HG03159 (cell line): ENCODE measurements around the gene ATIC.

Source experiments
- ATAC-seq: cut with Tn5 transposase; IDR thresholded peaks from one replicate; pipeline ENCODE4 v1.9.1; 2021; ENCODE audit warnings: mild to moderate bottlenecking, moderate library complexity; ENCODE audit not compliant: unreplicated experiment

ATIC gene

GRCh38 chr2:215311625-215312396, at the start of gene ATIC:
Gene ATIC, plus strand, starts transcription at chr2:215312059. Its CDS starts 84 bp downstream, at chr2:215312143.
- peak; percentile 98 for ATAC-seq

DNA sequence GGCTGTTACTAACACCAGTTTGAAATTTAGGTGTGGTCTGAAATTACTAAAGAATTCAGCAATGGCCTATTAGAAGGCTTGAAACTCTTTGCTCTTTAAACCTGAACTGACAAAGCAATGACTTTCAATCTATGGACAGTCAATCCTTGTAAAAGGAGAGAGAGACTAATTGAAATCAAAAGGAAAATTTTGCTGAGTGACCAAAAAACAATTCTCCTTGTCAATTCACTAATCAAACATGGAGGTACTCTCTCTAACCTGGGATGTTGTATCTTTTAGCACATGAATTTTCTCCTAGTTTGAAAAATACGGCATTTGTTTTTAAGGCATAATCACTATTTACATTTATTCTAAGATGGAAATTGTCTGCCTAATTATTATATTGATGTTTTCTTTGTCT, 49.6 kb upstream of the ATIC start:
- ATAC-seq, result no peak

DNA sequence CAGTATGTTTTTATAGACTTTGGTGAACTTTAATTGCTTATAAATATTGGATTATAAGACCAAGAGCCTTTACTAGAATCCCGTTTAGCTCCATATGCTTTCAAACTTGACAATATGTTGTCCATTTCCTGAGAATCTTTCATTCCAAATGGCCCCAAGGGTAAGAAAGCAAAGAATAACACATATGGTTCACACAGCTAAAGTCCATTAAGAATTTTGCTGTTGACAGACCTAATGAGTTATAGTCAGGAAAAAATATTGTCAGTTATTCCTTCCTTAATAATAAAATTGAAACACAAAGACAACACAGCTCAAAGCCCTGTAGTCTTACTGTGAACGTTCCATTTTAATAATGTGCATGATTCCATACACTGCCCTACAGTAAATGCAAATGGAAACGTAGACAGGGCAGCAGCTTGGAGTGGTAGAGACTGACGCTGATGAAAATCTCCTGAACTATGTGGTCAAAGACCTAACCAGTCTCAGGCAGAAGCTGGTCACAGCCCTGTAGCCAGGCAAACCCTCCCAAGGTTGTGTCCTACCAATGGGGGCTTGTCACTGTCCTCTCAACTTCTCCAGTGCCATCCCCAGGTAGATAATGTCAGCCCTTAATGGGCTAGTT, 49.0 kb upstream of the ATIC start:
- no peak for ATAC-seq

DNA sequence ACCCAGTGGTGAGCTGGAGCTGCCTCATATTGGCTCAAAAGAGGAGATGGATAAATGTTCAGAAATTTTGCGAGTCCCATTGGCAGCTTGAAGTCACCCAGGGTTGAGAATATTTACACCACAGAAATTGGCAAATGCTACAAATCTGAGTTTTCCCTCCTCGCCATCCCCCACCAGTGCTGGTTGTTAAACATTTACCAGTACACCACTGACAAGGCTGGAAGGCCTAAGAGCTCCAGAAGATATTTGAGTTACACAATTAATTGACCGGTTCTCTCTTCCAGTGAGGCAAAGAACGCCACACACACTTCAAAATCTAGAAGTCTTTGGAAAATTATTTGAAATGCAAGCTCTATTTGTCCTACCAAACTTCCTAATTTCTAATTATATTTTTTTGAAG, 47.5 kb upstream of the ATIC start:
- ATAC-seq, result no peak

DNA sequence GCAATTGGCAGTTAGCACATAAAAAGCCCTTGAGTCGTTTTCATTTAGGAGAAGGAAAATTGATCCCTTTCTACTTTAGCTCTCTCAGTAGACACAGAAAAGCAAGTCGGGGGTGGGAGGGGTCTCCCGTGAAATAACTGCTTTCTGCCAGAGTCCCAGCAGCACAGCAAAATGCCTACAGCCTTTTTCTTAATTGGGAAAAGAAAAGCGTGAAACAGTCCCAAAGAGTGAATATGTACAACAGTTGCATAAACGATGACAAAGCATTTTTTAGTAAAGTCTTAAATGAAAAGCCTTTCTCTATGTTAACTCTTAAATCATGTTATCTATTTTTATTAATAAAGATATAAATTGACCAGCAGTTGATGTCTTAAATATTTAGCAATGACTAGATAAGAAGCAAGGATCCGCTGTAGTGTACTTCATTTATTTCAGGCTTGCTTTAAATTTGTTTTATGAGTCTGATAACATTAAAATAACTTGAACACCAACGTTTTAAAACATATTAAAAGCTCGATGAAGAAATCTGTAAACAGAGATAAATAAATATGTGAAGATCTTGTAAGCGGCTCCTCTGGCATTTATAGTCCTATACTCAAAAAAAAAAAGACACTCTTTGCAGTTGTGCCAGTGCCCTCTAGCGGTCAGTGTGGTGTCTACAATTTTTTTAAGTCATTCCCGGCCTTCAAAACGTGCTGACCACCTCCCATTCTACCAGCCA, 42.3 kb upstream of the ATIC start:
- ATAC-seq, result peak; percentile 64

DNA sequence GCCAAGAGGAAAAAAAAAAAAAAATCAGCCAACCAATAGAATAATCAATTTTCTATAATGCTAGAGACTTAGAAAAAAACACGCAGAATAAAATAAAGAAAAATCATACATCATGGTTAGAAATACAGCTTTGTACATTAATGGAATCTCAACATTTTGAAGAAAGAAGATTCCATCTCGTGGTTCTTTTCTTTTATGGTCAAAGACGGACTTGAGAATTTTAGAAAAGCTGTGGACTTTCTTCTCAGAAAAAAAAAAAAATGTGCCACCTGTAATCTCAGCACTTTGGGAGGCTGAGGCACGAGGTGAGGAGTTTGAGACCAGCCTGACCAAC, 41.8 kb upstream of the ATIC start:
- ATAC-seq, result no peak

DNA sequence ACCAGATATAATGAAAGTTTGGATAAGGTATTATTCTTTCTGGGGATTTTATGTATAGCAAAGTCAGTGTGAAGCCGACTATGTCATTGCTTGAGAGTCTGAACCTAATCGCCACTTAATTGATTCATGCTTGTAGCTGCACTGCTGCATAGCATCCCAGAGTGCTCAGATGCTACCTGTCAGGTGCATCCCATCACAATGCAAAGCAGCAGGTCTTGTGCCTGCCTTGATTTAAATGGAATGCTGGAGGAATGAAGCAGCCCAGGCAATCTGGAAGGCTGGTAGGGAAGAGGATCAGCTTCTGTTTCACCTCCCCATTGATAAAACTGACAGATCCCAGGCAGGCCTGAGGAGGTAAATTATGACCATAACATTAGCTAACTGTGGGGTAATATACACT, 40.4 kb upstream of the ATIC start:
- no peak for ATAC-seq

GRCh38 chr2:215272918-215273317, 38.9 kb upstream of the ATIC start:
- ATAC-seq, result no peak

DNA sequence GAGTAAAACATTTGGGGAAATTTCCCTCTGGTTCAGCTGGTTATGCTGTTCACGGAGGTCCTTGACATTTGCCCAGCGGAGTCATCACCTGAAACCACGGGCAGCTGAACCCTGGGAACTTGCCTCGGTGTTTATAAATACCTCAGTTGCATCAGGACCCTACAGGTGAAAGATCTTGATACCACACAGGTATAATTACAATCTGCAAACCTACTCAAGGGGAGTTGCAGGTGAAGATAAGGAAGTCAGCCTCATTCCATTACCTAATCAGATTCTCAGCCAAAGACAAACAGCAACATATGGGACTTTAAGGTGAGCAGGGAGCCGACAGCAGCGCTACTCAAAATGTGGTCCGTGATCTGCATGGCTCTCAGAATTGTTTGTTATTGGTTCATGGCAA, 37.0 kb upstream of the ATIC start:
- no peak for ATAC-seq

- ATAC-seq, result no peak
Observed at GRCh38 chr2:215275824-215276223, 36.0 kb upstream of the ATIC start.

DNA sequence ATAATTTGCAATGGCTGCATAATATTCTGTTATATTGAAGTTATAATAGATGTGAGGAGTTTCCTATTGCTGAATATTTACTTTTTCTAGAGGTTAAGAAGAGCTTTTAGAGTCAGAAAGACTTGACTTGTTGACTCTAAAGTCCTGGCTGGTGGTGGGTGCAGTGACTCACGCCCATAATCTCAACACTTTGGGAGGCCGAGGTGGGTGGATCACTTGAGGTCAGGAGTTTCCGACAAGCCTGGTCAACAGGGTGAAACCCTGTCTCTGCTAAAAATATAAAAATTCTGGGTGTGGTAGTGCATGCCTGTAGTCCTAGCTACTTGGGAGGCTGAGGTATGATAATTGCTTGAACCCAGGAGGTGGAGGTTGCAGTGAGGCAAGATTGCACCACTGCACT, 33.9 kb upstream of the ATIC start:
- ATAC-seq, result no peak

GRCh38 chr2:215280326-215280725, 31.5 kb upstream of the ATIC start:
- ATAC-seq, result peak; percentile 58

GRCh38 chr2:215283221-215283620, 28.6 kb upstream of the ATIC start:
- no peak for ATAC-seq

DNA sequence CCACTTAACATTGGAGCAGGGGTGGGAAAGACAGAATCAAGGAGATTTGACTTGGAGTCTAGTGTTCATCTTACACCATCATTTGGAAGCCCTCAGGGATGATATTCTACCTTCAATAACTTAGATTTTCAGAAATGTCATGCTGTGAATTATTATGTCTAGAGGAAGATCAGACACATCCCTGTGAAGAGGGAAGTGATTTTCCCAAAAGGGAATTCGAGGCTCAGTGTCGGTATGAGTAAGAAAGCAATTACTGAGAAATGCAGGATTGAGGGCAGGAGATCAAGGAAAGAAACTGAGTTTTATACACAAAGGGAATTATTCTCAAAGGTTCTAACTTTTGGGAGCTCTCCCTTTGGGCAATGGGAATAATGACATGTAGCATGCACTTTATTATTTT, 25.6 kb upstream of the ATIC start:
- ATAC-seq, result no peak

DNA sequence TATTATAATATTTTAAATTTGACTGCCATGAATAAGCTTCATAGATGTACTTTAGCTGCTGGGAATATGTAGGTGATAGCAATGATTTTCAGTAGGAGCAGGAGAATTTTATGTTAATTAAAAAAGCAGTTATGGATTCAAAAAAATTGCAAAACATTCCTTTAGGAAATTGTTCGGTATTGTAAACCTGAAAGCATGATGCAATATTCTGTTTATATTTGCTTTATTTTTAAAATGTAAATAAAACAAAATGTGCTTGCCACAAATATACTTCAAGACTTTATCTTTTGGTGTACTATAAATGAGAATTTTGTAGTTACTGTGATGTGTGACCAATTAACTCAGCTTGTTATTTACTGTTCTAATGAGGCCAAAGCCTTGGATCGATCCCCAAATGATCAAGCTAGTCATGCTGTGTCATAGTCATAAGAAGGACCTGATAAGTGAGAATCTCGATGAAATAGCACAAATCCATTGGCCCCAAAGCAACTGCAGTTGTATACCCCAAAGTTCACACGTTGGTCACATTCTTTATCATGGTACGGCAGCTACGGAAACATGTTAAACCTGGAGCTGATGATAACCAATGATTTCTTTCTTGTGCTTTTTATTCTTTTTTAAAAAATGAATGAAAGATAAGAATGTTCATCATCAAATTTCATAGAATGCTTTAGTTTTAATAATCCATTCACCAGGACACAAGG, 23.6 kb upstream of the ATIC start:
- no peak for ATAC-seq

DNA sequence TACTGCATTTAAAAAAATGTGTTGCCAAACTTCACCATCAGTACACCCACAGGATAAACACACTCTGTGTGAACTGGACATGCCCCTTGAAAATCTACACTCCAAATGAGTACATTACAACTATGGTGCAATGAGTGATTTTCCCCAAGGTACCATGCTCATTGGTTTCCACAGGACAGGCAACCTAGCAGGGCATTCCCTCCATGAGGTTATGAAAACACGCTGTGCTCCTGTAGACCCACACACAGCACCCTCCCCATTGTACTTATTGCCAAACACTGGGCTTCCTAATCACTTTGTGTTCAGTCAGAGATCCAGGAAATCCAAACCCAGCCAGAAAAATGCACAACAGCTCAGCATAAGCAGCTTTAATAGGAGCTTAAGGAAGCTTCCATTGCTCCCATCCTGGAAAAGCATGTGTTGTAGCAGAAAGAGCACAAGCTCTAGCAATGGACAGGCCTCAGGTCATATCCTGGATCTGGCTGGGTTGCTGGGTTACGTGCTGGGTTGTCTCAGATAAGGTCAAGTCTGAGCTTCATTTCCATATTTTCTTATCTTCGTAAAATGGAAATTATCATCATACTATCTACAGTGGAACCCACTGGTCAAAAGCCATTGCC, 20.8 kb upstream of the ATIC start:
- no peak for ATAC-seq

DNA sequence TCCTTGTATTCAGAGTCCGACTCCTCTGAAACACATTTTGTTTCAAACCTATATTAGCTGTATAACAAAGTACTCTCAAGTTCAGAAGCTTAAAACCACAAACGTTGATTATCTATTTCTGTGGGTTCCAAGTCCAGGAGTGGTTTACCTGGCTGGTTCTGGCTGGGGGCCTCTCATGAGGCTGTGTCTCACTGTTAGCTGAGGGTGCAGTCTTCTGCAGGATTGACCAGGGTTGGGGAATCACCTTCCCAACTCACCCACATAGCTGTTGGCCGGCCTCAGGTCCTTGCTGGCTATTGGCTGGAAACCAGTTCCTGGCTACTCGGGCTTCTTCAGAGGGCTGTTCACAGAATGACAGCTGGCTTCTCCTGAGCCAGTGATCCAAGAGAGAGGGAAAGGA, 18.0 kb upstream of the ATIC start:
- no peak for ATAC-seq

- no peak for ATAC-seq
Observed at GRCh38 chr2:215299337-215299859, 12.5 kb upstream of the ATIC start.

- no peak for ATAC-seq
Observed at GRCh38 chr2:215301994-215302393, 9.9 kb upstream of the ATIC start.

DNA sequence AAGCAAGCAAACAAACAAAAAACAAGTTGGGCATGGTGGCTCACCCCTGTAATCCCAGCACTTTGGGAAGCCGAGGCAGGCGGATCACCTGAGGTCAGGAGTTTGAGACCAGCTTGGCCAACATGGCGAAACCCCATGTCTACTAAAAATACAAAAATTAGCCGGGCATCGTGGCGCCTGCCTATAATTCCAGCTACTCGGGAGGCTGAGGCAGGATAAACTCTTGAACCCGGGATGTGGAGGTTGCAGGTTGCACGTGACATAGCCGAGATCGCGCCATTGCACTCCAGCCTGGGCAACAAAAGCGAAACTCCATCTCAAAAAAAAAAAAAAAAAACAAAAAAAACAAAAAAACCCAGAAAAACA, 617 bp upstream of the ATIC start:
- ATAC-seq, result peak; percentile 34

DNA sequence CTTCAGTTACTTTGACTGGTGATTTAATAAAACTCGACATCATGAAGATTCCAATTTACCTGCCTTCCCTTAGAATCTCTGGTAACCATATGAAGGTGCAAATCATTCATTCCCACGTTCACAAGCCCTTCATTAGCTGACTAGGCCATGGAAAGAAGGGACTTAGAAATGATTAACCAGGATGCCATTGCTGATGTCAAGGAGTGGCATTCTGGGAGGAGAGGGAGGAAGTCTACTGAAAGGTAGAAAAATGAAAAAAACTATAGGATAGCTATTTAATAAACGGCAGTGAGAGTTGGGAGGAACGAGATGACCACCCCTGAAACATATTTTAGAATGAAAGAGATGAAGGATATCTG, 1.4 kb downstream of the ATIC start:
- ATAC-seq, result no peak
